SKM-1 treated with dmso at 0.1 percent for 144 hours (cell line): ENCODE results near the gene OPCML.

Experiments
- DNase-seq: peaks from one replicate; lab custom pipeline; 2025; ENCODE audit not compliant: unreplicated experiment; lab: John Stamatoyannopoulos, UW

The OPCML gene

DNA sequence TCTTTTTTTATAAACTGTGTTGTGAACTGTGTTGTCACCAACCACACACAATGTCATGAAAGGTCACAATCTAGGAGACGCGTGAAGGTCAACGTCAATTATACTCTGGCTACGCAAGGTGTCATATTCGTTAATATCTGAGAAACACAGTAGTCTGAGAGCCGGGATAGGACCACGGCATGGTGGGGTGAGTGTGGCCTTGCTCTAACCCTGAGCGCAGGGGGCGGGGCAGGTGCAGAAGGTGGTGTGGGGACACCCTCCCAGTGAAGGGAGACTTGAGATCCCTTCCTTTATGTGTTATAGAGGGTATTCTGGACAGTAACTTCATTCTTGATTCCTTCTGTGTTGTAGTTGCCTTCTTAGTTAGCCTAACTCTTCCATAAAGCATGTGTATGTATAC is 883.0 kb downstream of the OPCML start:
- DNase-seq = no peak

DNA sequence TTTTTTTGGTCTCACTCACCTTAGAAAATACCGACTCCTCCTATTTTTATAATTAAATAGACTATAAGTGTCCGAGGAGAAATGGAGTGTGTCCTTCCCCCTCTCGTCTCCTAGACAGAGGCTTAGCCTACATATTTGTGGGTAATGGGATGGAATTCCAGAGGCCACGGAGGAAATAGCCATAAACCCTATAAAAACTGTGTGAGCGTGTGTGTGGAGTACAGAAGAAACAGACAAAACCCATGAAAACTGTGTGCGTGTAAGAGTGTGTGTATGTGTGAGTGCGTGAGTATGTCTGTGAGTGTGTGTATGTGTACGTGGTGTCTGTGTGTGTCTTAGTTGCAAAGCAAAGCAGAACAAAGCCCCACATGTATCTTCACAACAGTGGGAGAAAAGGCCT is 883.5 kb downstream of the OPCML start:
- no peak for DNase-seq

DNA sequence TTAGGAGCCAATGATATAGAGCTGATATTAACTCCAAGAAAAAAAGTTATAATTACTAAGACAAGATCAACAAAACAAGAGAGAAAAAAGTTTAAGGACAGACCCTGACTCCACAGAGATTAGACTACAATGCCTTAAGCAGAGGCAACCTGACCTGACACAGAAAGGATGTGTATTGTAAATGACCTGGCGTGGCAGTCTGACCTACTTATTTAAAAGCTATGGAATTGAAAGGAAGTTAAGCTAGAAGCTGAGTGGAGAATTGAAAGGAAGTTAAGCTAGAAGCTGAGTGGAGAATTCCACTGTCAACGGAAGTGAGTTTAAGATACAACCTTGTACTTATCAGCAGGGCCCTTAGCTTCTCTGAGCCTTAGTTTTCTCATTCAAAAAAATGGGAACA is 885.4 kb downstream of the OPCML start:
- DNase-seq = no peak

DNA sequence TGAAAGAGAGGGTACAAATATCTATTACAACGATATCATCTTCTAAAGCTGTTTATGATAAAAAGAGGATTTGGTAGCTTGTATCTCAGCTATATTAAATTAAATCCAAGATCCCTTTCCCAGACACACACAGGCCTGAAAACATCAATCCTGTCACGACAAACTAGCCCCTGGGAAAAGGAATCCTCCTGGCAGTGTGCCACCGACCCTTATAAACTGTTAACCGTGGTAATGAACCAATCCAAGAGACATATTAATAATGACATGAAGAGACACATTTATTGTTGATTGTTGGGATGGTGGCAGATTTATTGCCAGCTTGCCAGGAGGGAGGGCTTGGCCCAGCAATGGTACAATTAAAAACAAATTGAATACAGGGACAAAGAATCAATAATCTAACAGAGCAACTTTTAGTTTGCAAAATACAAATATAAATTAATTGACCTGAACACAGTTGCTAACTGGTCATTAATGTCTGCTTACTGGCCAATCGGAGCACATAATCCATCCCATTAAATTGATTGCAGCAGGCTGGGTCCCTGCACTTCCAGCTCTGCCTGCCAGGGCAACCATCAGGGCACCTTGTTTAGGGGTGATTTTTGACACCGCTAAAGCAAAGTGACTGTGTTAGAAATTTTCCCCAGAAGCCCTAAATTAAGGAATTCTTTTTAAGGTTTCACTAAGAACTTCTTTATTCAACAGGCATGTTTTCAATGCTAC is 887.6 kb downstream of the OPCML start:
- DNase-seq = no peak

DNA sequence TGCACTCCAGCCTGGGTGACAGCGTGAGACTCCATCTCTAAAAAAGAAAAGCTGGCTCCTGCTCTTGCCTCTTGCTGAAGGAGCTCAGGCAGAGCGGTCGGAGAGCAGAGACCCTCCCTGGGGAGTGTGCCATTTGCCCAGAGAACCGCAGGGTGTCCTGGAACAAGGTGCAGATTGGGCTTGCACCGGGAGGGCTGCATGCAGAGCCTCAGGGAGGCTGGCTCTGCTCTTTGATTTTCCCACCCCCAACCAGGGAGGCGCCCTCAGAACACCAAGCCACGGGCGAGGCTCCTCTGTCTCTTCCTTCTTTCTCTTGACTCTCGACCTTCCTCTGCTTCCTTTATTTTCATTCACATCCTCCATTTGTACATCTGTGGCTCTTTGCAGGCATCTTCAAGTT is 889.1 kb downstream of the OPCML start:
- no peak for DNase-seq

DNA sequence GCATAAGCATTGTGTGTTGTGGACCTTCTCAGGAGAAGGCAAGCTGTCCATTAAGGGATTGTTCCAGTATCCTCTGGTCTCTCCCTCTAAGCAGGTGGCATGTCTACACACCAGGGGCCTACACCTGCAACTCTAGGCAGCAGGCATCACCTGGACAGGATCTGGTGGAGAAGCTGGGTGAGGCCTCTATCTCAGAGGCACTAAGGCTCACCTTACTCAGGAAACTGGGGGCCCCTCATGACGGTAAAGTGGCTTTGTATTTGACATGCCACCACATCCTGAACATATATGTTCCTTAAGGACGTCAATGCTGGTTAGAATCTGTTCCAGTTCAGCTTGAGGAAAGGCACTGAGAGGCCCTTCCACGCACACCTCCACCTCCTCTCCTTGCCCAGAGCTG is 891.3 kb downstream of the OPCML start:
- no peak for DNase-seq

DNA sequence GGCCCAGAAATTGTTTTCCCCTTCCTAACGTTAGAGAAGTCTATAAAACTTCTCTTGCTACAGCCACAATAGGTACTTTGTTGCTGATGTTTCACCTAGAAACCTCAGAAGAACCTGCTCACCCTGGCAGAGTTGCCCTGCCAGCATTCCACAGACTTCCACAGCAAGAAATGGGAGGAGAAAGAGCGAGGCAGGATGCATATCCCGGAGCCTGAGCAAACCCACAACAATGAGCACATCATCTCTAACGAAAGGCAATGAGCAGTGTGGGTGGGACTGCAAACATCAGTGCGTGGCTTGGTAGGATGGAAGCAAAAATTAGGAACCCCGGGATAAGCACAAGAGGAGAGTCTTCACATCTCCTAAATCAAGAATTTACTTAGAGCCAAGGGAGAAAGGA is 892.3 kb downstream of the OPCML start:
- DNase-seq = no peak

DNA sequence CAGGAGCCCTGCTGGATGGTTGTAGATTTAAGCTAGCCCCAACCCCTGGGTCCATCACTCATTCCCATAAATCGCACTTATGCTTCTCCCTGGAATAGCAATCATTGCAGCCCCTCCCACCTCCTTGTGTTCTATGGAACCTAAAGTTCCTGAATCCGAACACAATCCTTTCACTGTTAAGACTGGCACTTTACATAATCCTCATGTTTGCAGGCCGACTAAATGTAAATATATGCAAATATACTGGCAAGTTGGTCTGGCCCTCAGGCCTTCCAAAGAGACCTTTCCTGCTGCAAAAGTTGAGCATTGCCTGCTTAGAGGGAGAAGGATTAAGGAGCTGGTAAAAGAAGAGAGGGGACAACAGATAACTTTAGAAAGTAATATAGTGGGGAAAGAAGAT is 892.9 kb downstream of the OPCML start:
- no peak for DNase-seq

DNA sequence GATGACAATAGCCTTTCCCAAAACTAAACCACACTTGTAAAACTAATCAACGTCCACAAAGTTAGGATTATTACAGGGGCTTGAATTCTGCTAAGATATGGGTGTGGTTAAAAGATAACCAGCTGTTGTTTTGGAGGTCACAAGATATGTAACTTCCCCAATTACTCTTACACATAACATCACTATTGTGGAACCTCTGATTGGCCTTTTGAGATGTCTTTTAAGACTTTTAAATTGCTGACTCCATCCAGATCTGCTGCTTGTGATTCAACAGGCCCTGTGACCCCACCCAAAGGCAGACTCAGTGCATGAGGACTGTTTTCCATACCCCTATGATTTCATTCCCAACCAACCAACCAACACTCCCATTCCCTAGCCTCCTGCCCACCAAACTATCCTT is 893.9 kb downstream of the OPCML start:
- no peak for DNase-seq

DNA sequence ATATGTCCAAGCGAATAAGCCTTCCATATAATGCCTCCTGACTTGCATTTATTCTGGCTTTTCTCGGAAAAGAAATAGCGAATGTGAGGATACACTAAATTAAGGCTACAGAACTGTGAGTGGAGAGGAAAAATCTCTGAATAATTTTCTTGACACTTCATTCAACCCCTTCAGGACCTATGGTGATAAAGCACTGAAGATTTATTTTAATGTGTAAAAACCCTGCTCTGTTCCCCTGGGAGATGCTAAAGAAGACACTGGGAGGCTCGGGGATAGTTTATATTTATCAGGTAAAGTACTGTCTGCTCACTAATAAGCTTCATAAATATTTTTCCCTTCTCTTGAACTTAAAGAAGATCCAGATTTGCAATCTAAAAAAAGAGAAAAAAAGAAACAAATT is 895.8 kb downstream of the OPCML start:
- DNase-seq = no peak

DNA sequence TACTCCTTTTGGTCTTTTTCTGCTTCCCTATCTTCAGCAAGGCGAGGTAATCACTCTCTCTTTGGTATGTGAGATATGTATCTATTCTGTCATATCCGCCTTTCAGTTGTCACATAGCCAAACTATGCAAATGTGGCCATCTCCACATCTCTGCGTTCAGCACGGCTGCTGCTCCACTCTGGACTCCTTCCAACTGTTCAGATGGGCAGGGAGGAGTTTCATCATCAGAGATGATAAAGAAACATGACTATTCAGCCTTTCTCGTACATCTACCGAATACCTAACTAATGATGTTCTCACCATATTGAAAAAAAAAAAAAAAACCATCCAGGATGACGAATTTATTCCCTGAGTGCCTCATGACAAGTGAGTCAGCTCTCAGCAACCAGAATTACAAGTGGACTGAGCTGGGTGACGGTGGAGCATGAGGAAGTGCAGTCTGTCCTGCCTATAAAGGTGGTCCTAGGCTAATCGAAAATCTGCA is 899.6 kb downstream of the OPCML start:
- no peak for DNase-seq

DNA sequence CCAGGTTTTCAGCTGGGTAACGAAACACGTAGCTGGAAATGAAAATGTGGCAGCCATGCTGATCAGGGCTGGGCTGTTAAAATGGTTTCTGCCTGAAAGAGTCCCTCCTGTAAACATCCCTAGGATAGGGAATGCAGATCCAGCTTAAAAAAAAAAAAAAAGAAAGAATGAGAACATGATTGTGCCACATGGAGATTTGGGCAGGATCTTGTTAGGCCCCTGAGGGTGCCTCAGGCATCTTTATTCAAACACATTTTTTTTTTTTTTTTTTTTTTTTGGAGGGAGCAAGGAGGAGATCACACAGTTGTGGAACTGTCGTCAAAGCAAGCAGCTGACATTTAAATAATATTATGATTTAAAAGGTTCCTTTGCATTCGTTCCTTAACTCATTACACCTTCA is 900.3 kb downstream of the OPCML start:
- DNase-seq = no peak

DNA sequence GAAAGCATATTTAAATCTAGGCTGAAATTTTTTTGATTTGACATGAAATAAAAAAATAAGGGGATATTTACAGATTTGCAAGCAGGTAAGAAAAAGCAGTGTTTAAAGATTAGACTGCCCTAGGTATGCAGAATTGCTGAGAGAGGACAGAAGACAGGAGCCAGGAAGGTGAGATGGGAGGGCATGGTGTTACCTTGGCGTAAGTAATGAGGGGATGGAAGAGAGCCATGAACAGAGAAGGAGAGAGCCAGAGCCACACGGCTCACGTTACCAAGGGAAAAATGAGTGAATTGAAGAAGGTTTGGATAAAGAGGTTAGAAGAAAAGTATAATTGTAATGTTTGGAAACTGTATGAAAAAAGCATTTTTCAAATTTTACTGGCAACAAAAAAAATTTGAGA is 904.3 kb downstream of the OPCML start:
- DNase-seq = no peak

DNA sequence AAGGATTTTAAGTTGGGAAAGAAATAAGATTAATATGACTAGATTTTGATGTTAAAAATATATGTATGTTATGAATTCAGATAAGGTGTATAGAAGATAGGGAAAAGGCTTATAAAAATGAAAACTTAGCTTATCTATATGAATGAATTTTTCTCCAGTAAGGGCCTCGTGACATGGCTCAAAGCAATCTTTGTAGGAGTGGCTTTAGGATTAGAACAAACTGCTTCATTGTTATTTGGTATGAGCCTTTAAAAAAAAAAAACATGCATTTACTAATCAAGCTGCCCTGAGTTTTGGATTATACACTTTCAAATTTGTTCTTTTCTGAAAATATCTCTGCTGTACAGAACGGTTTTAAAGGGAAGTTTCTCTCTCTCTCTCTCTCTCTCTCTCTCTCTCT is 905.9 kb downstream of the OPCML start:
- no peak for DNase-seq

DNA sequence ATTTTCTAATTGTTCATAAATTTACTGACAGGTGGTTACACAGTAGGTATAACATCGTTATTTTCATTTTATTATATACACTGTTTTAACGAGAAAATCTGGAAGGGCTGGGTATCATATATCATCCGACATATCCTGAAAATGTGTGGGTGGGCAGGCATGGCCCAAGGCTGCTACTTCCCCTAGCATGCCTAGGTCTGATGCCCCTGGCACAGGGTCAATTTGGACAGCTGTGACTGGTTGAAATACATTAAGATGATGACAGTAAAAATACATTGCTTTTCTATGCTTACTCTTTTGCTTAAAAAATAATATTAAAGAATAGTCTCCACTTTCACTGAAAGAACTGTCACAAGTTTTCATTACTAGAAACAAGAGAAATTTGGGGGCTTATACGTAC is 908.8 kb downstream of the OPCML start:
- no peak for DNase-seq

DNA sequence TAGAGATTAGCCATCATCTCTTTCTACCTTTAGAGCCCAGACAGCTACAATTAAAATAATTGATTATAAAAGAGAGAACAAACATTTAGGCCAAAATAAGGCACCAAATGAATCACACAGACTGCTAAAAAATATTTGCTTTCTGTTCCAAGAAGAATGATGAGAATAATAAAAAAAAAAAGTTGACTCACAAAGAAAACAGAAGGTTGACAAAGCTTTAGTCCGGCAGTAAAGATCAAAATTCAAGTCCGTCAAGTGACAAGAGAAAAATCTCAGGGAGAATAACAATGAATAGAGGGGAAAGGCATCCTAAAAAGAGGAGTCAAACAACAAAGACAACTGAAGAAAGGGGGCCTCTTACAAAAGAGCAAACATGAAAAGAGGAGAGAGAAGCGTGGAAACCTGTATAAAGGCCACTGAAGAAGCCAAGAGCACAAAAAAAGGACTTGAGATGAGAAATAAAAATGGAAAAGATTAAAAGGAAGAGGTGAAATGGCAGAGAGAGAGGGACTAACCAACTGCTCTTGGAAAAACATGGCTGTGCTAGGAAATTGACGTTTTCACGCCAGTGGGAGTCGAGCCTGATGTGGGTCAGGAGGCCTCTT is 910.2 kb downstream of the OPCML start:
- DNase-seq = no peak

DNA sequence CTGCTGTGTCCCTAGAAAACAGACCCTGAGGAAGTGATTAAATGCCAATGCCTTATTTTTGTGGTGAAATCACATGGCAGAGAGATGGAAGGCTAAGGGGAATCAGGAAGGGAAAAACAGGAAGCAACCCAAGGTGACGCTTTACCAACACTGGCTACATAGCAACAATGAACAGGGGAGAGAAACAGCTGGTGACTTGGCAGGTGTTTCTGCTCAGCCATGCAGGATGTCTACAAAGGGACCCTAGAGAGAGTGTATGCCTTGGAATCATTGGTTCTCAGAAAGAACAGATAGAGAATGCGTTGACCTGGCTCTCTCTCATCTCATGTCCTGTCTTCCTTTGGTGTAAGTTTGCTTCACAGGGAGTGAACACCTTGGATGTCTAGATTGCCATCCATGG is 911.9 kb downstream of the OPCML start:
- DNase-seq = no peak

DNA sequence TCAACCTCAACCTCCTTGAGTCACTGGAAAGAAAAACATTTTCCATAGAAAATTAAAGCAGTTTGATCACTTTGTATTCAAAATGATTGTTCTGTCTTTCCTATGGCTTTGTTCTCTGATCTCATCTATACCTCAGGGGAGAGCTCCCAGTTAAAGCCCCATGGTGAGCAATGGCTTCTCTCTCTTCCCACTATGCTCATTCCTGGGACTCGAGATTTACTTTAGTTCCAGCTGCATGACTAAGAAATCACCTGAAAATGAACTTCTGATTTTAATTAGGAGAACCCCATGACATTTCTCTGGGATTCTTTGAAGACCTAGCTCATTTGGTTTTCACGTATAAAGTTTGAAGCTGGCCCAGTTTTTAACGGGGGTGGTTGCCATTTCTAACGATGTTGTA is 921.5 kb downstream of the OPCML start:
- DNase-seq = no peak

DNA sequence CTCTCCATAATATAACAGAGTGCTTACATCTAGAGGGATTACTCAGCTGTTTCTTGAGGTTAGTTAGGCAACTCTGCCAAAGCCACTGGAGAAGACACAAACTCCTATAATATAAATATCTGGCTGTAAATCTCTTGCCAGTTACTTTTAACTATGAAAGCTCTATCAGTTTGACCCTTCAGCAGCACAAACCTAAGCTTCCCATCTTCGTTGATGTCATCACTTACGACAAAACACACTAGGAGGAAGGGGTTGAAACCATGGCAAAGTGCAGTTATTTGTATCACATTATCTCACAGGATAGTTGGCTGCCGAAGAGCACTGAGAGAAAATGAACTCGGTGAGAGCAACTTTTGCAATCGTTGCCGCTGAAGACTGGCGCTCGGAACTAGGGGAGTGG is 922.1 kb downstream of the OPCML start:
- no peak for DNase-seq

DNA sequence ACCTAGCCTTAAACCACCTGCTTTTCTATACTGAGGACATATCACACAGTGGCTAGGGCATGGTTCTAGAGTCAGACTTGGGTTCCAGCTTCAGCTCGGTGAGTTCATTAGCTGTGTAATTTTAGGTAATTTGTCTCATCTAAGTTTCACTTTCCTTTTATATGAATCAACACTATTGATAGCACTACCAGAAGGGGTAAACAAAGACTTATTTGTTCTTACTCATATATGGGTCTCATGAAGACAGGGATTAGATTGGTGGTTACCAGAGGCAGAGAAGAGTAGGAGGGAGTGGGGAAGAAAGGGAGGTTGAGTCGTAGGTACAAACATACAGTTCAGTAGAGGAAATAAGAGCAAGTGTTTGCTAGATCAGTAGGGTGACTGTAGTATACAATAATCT is 924.7 kb downstream of the OPCML start:
- DNase-seq = no peak

DNA sequence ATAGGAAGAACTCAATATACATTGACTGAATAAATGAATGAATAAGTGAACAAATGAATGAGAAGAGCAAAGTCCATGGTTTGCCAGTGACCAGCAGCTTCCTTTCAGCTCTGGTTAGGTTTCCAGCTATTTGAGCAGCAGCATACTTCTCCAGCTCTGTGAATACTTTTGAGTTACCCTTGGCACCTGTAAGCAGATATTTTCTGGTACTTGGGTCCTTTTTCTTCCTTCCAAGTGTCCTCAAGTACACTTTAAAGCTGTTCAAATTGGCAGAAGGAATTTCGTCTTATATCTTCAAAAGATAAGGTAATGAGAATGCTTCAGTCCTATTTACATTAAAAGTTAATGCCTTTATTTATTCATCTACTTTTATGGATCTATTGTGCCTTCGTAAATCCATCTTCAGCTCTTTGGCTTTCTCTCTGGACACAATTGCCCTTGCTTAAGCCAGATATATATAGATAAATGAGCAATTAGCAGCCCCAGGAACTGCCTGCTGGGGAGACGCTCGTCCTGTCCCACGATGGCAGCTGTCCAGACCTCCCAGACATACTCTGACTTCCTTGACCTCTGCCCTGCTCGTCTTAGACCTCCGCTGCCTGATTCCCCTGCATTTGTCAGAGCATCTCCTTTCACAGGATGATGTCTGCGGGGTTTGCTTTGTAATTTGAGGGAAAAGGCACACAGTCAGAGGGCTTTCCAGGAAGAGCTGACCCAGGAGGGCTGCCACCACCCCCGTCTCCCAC is 926.3 kb downstream of the OPCML start:
- DNase-seq = no peak

DNA sequence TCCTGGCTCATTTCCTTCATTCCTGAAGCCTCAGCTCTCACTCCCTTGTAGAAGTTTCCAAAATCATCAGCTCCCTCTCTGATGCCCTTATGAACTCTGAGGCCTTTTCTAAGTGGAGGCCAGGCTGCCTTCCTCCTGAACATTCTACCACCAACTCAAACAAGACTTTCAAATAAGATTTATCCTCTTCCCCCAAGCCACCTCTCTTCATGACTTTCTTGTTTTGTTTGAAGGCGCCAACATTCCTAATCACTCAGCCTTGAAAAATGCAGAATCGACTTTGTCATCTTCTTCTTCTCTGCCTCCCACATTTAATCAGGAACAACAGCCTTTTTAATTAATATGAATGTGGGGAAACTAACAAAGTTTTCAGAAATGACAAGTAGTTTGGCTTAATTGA is 927.9 kb downstream of the OPCML start:
- DNase-seq = no peak
